Fibroblast of lung (primary cell): ENCODE results near the gene CAMK2B.

Experiments used
- EZH2 ChIP-seq: IDR thresholded peaks from 2 replicates; pipeline ENCODE4 v1.5.1; 2012; ENCODE audit warnings: low read length, control low read depth, mild to moderate bottlenecking; ENCODE audit errors: missing control alignments
- TF ChIP-seq, protein P1 (sequence below), 2 donors: IDR thresholded peaks in 1 of 2; conservative IDR thresholded peaks in 1 of 2; 1 replicate in 1 of 2; 2 replicates in 1 of 2; pipeline ENCODE4 v1.5.1; 2011 to 2012; ENCODE audit warnings: low read length in 2 of 2, control low read depth in 1 of 2, inconsistent platforms in 1 of 2, low read depth in 1 of 2, mild to moderate bottlenecking in 1 of 2

DNA sequence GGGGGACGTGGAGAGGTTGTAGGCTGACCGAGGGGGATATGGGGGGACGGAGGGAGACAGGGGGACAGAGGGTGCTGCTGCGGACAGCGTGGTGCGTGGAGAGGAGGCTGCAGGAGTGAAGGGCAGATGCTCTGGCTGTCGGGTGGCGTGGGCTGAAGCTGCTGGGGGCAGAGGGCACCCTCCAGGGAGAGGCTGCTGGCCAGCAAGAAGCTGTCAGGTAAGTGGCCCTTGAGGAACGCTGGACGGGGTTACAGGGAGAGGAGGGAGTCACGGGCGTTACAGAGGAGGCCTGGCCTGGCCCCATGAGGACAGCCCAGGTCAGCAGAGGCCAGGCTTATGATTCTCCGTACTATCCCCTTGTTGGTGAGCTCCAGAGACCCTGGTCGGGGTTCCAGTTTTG lies 97.5 kb downstream of the CAMK2B start:
- TF ChIP-seq EZH2 = no peak
- TF ChIP-seq, protein P1, sequence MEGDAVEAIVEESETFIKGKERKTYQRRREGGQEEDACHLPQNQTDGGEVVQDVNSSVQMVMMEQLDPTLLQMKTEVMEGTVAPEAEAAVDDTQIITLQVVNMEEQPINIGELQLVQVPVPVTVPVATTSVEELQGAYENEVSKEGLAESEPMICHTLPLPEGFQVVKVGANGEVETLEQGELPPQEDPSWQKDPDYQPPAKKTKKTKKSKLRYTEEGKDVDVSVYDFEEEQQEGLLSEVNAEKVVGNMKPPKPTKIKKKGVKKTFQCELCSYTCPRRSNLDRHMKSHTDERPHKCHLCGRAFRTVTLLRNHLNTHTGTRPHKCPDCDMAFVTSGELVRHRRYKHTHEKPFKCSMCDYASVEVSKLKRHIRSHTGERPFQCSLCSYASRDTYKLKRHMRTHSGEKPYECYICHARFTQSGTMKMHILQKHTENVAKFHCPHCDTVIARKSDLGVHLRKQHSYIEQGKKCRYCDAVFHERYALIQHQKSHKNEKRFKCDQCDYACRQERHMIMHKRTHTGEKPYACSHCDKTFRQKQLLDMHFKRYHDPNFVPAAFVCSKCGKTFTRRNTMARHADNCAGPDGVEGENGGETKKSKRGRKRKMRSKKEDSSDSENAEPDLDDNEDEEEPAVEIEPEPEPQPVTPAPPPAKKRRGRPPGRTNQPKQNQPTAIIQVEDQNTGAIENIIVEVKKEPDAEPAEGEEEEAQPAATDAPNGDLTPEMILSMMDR (conservative IDR thresholded peaks at IDR 0.05 in 1 of 2, IDR thresholded peaks at IDR 0.05 in 1 of 2; ENCODE audit: low read depth in 1 of 2, low read length in 2 of 2) = no peak
